Measurements from ENCODE around the gene STYK1.
"Not testable (repeated sequence)": the region's sequence is repeated elsewhere in the genome, so short reads cannot be mapped to it uniquely, and the experiment has no call there.

Gene STYK1

GRCh38 chr12:10688042-10688441, 14.2 kb upstream of the STYK1 start:
- DNase-seq, result no peak

GRCh38 chr12:10672231-10672868, 1.5 kb downstream of the STYK1 start:
- DNase-seq, result no peak

- no peak for DNase-seq
Observed at GRCh38 chr12:10669533-10669932, 4.3 kb downstream of the STYK1 start.

GRCh38 chr12:10668526-10668925, 5.3 kb downstream of the STYK1 start:
- no peak for DNase-seq

GRCh38 chr12:10667581-10667980, 6.3 kb downstream of the STYK1 start:
- no peak for DNase-seq

- DNase-seq, result no peak
Observed at GRCh38 chr12:10664499-10664898, 9.4 kb downstream of the STYK1 start.

- no peak for DNase-seq
Observed at GRCh38 chr12:10663869-10664268, 10.0 kb downstream of the STYK1 start.

GRCh38 chr12:10661338-10661737, 12.5 kb downstream of the STYK1 start:
- no peak for DNase-seq

- DNase-seq, result no peak
Observed at GRCh38 chr12:10654003-10654402, 19.8 kb downstream of the STYK1 start.

- DNase-seq, result no peak
Observed at GRCh38 chr12:10652192-10652591, 21.7 kb downstream of the STYK1 start.

- DNase-seq, result not testable (repeated sequence)
Observed at GRCh38 chr12:10646576-10646975, 27.3 kb downstream of the STYK1 start.

- no peak for DNase-seq
Observed at GRCh38 chr12:10645910-10646309, 27.9 kb downstream of the STYK1 start.

GRCh38 chr12:10641735-10642500, 31.9 kb downstream of the STYK1 start:
- no peak for DNase-seq

GRCh38 chr12:10638728-10639127, 35.1 kb downstream of the STYK1 start:
- no peak for DNase-seq

GRCh38 chr12:10636611-10637010, 37.2 kb downstream of the STYK1 start:
- no peak for DNase-seq

GRCh38 chr12:10636124-10636523, 37.7 kb downstream of the STYK1 start:
- DNase-seq, result no peak

GRCh38 chr12:10635306-10635705, 38.5 kb downstream of the STYK1 start:
- no peak for DNase-seq

GRCh38 chr12:10634427-10634826, 39.4 kb downstream of the STYK1 start:
- DNase-seq, result no peak

- DNase-seq, result no peak
Observed at GRCh38 chr12:10633541-10633940, 40.3 kb downstream of the STYK1 start.

- no peak for DNase-seq
Observed at GRCh38 chr12:10632226-10632625, 41.6 kb downstream of the STYK1 start.

- no peak for DNase-seq
Observed at GRCh38 chr12:10624605-10625004, 49.2 kb downstream of the STYK1 start.

GRCh38 chr12:10623131-10623530, 50.7 kb downstream of the STYK1 start:
- no peak for DNase-seq

- no peak for DNase-seq
Observed at GRCh38 chr12:10621278-10621677, 52.6 kb downstream of the STYK1 start.

GRCh38 chr12:10620078-10620779, 53.6 kb downstream of the STYK1 start:
- no peak for DNase-seq

Data from cerebellar nuclear complex (tissue), 1 donor.